C4-2B (cell line): ENCODE results near the gene IGF2BP3.

Experiments used
- ZFX ChIP-seq: fragments of 450-650 bp; IDR thresholded peaks from 2 replicates; pipeline ENCODE4 v1.6.1; 2017
- TF ChIP-seq, protein P1 (sequence below): fragments of 450-650 bp; conservative IDR thresholded peaks from 2 replicates; pipeline ENCODE4 v1.5.1; 2017; ENCODE audit warnings: mild to moderate bottlenecking

- TF ChIP-seq, protein P1, sequence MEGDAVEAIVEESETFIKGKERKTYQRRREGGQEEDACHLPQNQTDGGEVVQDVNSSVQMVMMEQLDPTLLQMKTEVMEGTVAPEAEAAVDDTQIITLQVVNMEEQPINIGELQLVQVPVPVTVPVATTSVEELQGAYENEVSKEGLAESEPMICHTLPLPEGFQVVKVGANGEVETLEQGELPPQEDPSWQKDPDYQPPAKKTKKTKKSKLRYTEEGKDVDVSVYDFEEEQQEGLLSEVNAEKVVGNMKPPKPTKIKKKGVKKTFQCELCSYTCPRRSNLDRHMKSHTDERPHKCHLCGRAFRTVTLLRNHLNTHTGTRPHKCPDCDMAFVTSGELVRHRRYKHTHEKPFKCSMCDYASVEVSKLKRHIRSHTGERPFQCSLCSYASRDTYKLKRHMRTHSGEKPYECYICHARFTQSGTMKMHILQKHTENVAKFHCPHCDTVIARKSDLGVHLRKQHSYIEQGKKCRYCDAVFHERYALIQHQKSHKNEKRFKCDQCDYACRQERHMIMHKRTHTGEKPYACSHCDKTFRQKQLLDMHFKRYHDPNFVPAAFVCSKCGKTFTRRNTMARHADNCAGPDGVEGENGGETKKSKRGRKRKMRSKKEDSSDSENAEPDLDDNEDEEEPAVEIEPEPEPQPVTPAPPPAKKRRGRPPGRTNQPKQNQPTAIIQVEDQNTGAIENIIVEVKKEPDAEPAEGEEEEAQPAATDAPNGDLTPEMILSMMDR, result no peak
- TF ChIP-seq ZFX, result no peak
Measured at GRCh38 chr7:23294549-23295400, 175.5 kb downstream of the IGF2BP3 start.
